COR-L47 (cell line): ENCODE results near the gene NSD1.

Experiments used
- DNase-seq: peaks from one replicate; lab custom pipeline; 2025; lab: John Stamatoyannopoulos, UW

NSD1 gene

GRCh38 chr5:177309351-177310191 lies 176.0 kb downstream of the NSD1 start:
- peak; percentile 53 for DNase-seq

- DNase-seq, result peak; percentile 72
Measured at GRCh38 chr5:177310332-177310731, 176.8 kb downstream of the NSD1 start.

GRCh38 chr5:177310757-177311391 lies 177.3 kb downstream of the NSD1 start:
- DNase-seq, result no peak

- no peak for DNase-seq
Measured at GRCh38 chr5:177311392-177311722, 177.8 kb downstream of the NSD1 start.

- peak; percentile 98 for DNase-seq
Measured at GRCh38 chr5:177311723-177312648, 178.4 kb downstream of the NSD1 start, which contains the start of gene MXD3. TSS of gene MXD3 (minus strand) at chr5:177311898. CDS start at chr5:177311830, 68 bp downstream.

GRCh38 chr5:177312649-177313181 lies 179.1 kb downstream of the NSD1 start:
- DNase-seq, result no peak

- no peak for DNase-seq
Measured at GRCh38 chr5:177313561-177314259, 180.1 kb downstream of the NSD1 start.

- no peak for DNase-seq
Measured at GRCh38 chr5:177314376-177315342, 181.1 kb downstream of the NSD1 start.

GRCh38 chr5:177315411-177315810 lies 181.8 kb downstream of the NSD1 start:
- no peak for DNase-seq

GRCh38 chr5:177316005-177316404 lies 182.4 kb downstream of the NSD1 start:
- DNase-seq, result no peak

- DNase-seq, result peak; percentile 59
Measured at GRCh38 chr5:177317959-177318377, 184.4 kb downstream of the NSD1 start.

- DNase-seq, result no peak
Measured at GRCh38 chr5:177319913-177320588, 186.5 kb downstream of the NSD1 start.

GRCh38 chr5:177320879-177321278 lies 187.3 kb downstream of the NSD1 start:
- DNase-seq, result no peak

GRCh38 chr5:177325868-177326381 lies 192.4 kb downstream of the NSD1 start:
- no peak for DNase-seq

GRCh38 chr5:177327539-177328522 lies 194.3 kb downstream of the NSD1 start:
- no peak for DNase-seq

GRCh38 chr5:177328545-177329231 lies 195.1 kb downstream of the NSD1 start:
- no peak for DNase-seq

- no peak for DNase-seq
Measured at GRCh38 chr5:177329883-177330282, 196.3 kb downstream of the NSD1 start.
